COLO668 (cell line): ENCODE results near the gene OR52E4.

Experiments
- DNase-seq: peaks from one replicate; lab custom pipeline; 2025; ENCODE audit not compliant: unreplicated experiment; lab: John Stamatoyannopoulos, UW

The OR52E4 gene

DNA sequence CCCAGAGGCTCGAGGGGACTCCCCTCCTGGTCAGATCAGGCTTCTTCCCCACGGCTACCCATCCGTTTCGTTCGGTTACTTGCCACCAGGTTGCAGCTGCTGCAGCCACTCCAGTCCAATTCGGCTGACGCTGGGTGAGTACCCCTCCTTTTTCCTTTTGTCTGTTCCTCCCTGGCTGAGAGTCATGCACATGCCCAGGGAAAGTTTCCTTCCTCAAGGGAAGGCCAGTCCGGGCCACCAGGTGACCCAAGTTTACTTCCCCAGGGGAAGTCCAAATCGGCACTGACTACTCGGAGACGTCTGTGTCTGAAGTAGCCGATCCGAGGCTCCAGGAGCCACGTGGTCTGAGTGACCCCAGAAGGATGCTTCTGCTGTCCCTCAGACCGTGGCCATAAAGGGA lies 48.4 kb downstream of the OR52E4 start:
- DNase-seq: no peak

DNA sequence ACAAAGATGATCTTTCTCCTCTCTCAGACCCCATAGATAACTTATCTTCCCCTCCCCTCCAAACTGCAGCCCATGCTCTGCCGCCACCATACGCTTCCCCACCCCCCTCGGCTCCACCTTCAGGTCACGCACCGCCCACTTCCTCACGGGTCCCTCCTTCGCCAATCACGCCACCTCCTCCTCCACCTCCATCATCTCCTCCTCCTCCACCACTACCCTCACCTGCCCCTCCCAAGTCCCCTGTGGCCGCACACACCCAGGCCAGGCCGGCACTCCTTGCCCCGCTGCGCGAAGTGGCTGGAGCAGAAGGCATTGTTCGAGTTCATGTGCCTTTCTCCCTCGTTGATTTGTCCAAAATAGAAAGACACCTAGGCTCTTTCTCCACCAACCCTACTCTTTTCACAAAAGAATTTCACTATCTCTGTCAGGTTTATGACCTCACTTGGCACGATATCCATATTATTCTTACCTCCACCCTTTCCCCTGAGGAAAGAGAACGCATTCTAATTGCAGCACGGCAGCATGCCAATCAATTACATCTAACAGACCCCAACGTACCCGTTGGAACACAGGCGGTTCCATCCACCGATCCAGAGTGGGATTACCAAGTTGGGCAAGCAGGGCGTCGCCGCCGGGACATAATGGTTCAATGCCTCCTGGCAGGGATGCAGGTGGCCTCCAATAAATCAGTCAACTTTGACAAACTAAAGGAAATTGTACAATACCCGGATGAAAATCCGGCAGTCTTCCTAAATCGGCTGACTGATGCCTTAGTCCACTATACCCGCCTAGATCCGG lies 49.3 kb downstream of the OR52E4 start:
- DNase-seq: no peak

DNA sequence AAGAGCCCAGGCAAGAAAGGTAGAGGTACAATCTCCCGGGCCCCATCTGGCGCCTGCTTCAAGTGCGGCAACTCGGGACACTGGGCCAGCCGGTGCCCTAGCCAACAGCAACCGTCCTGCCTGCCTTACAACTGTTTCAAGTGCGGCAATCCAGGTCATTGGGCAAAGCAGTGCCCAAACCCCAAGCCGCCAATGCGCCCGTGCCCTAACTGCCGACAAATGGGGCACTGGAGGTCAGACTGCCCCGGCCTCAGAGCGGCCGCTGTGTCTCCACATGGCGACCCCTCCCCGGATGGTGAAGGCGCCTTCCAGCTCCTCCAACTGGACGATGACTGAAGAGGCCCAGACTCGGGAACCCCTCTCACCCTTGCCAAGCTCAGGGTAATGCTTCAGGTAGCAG lies 50.2 kb downstream of the OR52E4 start:
- no peak for DNase-seq

DNA sequence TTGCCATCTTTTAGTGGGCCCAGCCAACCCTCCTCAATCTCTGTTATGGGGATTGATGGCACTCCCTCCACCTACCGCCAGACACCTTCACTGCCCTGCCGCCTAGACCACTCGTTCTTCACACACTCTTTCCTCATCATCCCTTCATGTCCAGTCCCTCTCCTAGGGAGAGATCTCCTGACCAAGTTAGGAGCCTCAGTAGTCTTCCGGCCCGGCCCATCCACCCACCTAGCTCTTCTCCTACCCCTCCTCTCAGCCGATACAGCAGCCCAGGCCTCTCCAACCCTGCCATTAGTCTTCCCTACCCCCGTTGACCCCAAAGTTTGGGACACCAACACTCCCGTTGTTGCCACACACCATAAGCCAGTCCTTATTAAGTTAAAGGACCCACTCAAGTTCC lies 50.6 kb downstream of the OR52E4 start:
- no peak for DNase-seq

DNA sequence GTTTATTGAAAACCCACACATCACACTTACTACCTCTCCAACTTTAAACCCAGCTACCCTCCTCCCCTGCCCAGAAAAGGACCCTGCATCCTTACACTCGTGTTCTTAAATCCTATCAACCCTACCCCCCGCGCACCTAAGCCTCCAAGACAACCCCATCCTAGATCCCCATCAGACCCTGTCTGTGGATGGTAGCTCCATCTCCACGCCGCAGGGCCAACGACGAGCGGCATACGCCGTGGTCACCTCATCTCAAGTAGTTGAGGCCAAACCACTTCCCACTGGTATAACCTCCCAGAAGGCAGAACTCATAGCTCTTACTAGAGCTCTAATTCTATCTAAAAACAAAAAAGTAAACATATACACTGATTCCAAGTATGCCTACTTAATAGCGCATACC lies 52.2 kb downstream of the OR52E4 start:
- DNase-seq: no peak

DNA sequence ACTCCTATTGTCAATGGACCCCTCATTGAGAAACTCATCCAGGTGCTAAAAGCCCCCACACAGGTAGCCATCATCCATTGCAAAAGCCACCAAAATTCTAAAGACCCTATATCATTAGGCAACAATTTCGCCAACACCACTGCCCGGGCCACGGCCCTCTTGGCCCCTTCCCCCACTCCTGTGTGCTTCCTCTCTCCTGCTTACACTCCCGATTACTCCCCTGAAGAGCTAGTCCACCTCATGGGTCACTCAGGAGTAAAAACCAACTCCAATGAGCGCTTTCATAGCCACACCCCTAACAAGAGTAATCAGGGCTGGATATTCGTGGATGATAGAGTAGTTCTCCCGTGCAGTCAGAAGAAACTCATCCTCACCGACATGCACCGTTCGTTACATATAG lies 52.7 kb downstream of the OR52E4 start:
- no peak for DNase-seq
